Testis (tissue), 2 donors: ENCODE data around the gene CROCC.

ENCODE experiments used
- POLR2A ChIP-seq: fragments of 450-650 bp; IDR thresholded peaks from one replicate; pipeline ENCODE4 v1.6.1; 2017; ENCODE audit warnings: antibody characterized with exemption, mild to moderate bottlenecking, moderate library complexity
- TF ChIP-seq, protein P1 (sequence below), 3 experiments: fragments of 450-650 bp in 2 of 3; fragments of 200-600 bp in 1 of 3; sonication (generic) in 1 of 3; IDR thresholded peaks; one replicate each; pipeline ENCODE4 v1.5.1; 2016 to 2019; ENCODE audit warnings: antibody characterized with exemption in 3 of 3, mild to moderate bottlenecking in 2 of 3, moderate library complexity in 1 of 3

DNA sequence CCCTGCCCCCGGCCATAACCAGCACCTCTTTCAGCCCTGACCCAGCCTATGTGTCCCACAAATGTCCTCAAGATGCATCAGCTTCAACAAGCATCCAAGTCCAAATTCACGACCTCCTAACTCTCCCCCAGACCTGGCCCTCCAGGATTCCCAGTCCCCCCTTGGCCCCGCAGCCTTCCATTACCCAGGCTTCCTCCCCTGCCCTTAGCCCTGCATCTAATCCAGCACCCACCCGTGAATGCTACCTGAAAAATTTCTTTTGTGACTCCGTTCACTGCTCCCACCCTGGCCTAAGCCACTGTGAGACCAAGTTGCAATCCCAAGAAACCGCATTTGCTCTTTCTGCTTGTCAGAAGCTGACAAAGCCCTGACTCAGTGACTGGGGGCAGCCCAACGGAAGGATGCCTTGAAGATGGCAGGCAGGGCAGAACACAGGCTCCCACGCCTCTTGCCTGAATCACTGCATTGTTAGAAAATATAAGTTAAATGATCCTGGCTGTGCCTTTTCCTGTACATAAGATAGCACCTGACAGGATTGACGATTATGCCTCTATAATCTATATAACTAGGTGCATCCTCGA is 59.6 kb downstream of the CROCC start:
- no peak for TF ChIP-seq POLR2A
- TF ChIP-seq, protein P1, sequence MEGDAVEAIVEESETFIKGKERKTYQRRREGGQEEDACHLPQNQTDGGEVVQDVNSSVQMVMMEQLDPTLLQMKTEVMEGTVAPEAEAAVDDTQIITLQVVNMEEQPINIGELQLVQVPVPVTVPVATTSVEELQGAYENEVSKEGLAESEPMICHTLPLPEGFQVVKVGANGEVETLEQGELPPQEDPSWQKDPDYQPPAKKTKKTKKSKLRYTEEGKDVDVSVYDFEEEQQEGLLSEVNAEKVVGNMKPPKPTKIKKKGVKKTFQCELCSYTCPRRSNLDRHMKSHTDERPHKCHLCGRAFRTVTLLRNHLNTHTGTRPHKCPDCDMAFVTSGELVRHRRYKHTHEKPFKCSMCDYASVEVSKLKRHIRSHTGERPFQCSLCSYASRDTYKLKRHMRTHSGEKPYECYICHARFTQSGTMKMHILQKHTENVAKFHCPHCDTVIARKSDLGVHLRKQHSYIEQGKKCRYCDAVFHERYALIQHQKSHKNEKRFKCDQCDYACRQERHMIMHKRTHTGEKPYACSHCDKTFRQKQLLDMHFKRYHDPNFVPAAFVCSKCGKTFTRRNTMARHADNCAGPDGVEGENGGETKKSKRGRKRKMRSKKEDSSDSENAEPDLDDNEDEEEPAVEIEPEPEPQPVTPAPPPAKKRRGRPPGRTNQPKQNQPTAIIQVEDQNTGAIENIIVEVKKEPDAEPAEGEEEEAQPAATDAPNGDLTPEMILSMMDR (IDR thresholded peaks at IDR 0.05): no peak
